NCI-H1694 (cell line): ENCODE measurements around the gene THOC7.

ENCODE experiments used
- DNase-seq: peaks from one replicate; lab custom pipeline; 2025; lab: John Stamatoyannopoulos, UW

THOC7 gene

GRCh38 chr3:63863150-63864007 is at the start of gene THOC7, which contains the start of gene ATXN7:
Gene THOC7 (minus strand): TSS chr3:63863805. CDS start chr3:63863790, 15 bp downstream.
Gene ATXN7 (plus strand): TSS chr3:63863867. CDS start chr3:63912599, 48,732 bp downstream.
- DNase-seq: no peak

GRCh38 chr3:63912768-63913588 is 49.4 kb upstream of the THOC7 start:
- no peak for DNase-seq

- DNase-seq: no peak
Observed at GRCh38 chr3:63911873-63912767, 48.5 kb upstream of the THOC7 start, which contains the start of gene SCAANT1. Gene SCAANT1 (minus strand): TSS chr3:63912383.

- no peak for DNase-seq
Observed at GRCh38 chr3:63911509-63911872, 47.9 kb upstream of the THOC7 start.

GRCh38 chr3:63910891-63911290 is 47.3 kb upstream of the THOC7 start:
- no peak for DNase-seq

GRCh38 chr3:63910001-63910400 is 46.4 kb upstream of the THOC7 start:
- DNase-seq: no peak

- no peak for DNase-seq
Observed at GRCh38 chr3:63909431-63909830, 45.8 kb upstream of the THOC7 start.

- DNase-seq: no peak
Observed at GRCh38 chr3:63908776-63909175, 45.2 kb upstream of the THOC7 start.

GRCh38 chr3:63908081-63908736 is 44.6 kb upstream of the THOC7 start:
- no peak for DNase-seq

- no peak for DNase-seq
Observed at GRCh38 chr3:63905731-63906620, 42.4 kb upstream of the THOC7 start.

- DNase-seq: no peak
Observed at GRCh38 chr3:63900459-63900858, 36.9 kb upstream of the THOC7 start.

- no peak for DNase-seq
Observed at GRCh38 chr3:63900010-63900409, 36.4 kb upstream of the THOC7 start.

- no peak for DNase-seq
Observed at GRCh38 chr3:63896332-63897030, 32.9 kb upstream of the THOC7 start.

- no peak for DNase-seq
Observed at GRCh38 chr3:63895422-63896189, 32.0 kb upstream of the THOC7 start.

- DNase-seq: no peak
Observed at GRCh38 chr3:63892773-63893352, 29.3 kb upstream of the THOC7 start.

GRCh38 chr3:63891518-63891917 is 27.9 kb upstream of the THOC7 start:
- DNase-seq: no peak

GRCh38 chr3:63886858-63887257 is 23.3 kb upstream of the THOC7 start:
- DNase-seq: no peak

- no peak for DNase-seq
Observed at GRCh38 chr3:63880653-63881052, 17.0 kb upstream of the THOC7 start.
